ENCODE measurements around the gene UBE2C. TPM values are rescaled to one million over a fixed set of nuclear protein-coding genes. Genes with fewer than 3 reads are reported as not detected.

UBE2C gene
- total RNA-seq, 1 donor from 2014 or later = 1.8 TPM

DNA sequence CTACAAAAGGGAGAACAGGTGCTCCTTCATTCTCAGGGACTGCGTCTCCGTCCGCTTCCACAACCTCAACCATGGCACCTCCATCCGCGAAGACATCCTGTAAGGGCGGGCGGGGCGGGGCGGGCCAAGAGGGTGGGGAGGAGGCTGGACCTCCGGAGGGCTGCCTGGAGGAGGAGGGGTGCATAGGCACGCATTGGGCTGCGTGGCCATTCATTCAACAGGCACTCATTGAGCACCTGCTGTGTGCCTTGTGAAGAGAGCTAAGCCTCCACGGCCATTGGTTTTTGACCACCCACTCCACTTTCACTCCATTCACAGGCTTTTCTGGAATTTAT, 45.4 kb downstream of the UBE2C start:
- DNase-seq (ENCODE audit: low read depth) = no peak

DNA sequence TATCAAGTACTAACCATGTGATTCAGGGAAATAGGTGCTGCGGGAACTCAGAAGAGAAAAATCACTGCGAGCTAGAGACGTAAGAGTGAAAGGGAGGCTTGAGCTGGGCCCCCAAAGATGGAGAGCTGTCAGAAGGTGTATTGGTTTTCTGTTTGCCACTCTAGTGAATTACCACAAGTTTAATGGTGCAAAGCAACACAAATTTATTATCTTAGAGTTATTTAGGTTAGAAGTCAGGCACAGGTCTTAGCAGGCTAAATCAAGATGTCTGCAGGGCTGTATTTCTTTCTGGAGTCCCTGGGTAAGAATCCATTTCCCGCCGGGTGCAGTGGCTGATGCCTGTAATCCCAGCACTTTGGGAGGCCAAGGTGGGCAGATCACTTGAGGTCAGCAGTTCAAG, 47.5 kb downstream of the UBE2C start:
- DNase-seq (ENCODE audit: low read depth) = no peak

DNA sequence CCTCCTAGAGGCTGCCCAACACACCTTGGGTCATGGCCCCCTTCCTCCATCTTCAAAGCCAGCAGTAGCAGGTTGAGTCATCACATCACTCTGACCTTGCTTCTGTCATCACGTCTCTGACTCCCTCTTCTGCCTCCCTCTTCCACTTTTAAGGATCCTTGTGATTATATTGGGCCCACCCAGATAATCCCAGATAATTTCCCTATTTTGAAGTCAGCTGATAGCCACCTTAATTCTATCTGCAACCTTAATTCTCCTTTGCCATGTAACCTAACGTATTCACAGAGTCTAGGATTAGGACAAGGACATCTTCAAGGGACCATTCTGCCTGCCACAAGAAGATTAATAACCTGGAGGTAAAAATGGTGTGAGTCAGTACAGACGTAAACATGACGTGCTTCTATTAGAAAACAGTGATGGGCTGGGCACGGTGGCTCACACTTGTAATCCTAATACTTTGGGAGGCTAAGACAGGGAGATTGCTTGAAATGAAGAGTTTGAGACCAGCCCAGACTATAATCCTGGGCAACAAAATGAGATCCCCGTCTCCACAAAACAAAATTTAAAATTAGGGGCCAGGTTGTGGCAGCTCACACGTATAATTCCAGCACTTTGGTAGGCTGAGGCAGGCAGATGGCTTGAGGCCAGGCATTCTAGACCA, 48.2 kb downstream of the UBE2C start:
- DNase-seq (ENCODE audit: low read depth) = no peak

DNA sequence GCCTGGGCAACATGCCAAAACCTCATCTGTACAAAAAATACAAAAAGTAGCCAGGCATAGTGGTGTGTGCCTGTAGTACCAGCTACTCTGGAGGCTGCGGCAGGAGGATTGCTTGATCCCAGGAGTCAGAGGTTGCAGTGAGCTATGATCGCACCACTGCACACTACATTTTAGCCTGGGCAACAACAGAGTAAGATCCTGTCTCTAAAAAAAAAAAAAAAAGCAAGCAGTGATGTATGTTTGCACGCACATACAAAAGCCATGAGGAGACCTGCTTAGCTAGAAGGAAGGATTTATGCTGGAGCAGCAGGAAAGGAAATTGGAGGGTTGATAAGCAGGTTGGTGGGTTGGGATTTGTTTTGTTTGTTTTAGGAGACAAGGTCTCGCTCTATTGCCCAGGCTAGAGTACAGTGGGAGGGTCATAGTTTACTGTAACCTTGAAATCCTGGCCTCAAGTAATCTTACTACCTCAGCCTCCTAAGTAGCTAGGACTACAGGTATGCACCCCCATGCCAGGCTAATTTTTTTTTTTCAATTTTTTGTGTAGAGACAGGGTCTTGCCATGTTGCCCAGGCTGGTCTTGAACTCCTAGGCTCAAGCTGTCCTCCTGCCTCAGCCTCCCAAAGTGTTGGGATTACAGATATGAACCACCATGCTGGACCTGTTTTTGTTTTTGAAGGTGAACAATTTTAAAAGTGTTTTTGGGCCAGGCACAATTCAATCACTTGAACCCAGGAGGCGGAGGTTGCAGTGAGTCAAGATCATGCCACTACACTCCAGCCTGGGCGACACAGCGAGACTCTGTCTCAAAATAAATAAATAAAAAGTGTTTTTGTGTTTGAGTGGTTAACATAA, 49.0 kb downstream of the UBE2C start:
- no peak for DNase-seq (ENCODE audit: low read depth)

DNA sequence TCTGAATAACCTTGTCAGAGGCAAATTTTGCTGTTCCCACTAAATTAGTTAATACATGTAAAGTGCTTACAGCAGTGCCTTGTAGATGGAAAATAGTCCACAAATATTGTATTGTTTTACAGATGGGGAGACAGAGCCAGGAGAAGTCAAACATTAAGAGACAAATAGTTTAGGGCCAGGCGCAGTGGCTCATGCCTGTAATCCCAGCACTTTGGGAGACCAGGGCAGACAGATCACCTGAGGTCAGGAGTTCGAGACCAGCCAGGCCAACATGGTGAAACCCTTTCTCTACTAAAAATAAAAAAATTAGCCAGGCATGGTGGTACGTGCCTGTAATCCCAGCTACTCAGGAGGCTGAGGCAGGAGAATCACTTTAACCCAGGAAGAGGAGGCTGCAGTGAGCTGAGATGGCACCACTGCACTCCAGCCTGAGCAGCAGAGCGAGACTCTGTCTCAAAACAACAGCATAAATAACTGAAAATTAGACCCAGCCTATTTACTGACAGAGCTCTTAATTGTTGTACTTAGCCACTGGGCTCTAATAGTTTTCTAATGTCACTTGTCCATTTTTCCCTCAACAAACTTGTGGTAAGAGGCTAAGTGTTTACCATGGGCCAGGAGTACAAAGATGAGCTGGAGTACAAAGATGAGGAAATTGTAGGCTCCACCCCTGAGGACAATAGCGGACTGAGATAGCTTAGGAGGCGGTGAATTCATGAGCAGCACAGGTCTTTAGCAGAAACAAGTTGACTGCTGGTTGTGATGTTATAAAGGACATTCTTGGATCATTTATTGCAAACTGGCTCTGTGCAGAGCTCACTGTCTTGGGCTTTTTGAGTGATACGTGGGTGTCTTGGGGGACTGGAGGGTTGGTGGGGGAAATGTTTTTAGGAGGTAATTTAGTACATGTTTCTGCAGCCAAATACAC, 51.4 kb downstream of the UBE2C start:
- DNase-seq (ENCODE audit: low read depth) = no peak

DNA sequence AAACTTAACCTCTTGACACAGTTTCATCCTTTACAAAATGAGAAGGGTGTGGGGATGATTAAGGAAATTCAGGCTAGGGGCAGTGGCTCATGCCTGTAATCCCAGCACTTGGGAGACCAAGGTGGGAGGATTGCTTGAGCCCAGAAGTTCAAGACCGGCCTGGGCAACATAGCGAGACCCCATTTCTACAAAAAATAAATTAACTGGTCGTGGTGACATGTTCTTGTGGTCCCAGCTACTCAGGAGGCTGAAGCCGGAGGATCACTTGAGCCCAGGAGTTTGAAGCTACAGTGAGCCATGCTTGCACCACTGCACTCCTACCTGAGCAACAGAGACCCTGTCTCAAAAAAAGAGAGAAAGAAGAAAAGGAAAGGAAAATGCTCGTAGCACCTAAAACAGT, 54.0 kb downstream of the UBE2C start:
- no peak for DNase-seq (ENCODE audit: low read depth)

Other genes starting within 250 kb of the UBE2C start
- gene WFDC8, start 233.4 kb upstream of the UBE2C start, total RNA-seq = not detected in 2 replicates
- not detected in 2 replicates for gene WFDC10A, start 182.9 kb upstream of the UBE2C start, total RNA-seq
- not detected in 2 replicates for gene WFDC9, start 181.4 kb upstream of the UBE2C start, total RNA-seq
- not detected in 2 replicates for gene WFDC11, start 142.4 kb upstream of the UBE2C start, total RNA-seq
- not detected in 2 replicates for gene WFDC13, start 110.6 kb upstream of the UBE2C start, total RNA-seq
- not detected in 2 replicates for gene WFDC10B, start 107.6 kb upstream of the UBE2C start, total RNA-seq
- gene SPINT4, start 90.3 kb upstream of the UBE2C start, total RNA-seq = not detected in 2 replicates
- gene WFDC3, start 20.8 kb upstream of the UBE2C start, total RNA-seq = 0.24 and 1.8 TPM in 2 replicates
- 27.1 and 31.6 TPM in 2 replicates for gene DNTTIP1, start 20.7 kb upstream of the UBE2C start, total RNA-seq
- gene TNNC2, start 14.7 kb downstream of the UBE2C start, total RNA-seq = 678 and 849 TPM in 2 replicates
- 131 and 161 TPM in 2 replicates for gene SNX21, start 21.2 kb downstream of the UBE2C start, total RNA-seq
- 29.8 and 47.2 TPM in 2 replicates for gene ACOT8, start 44.7 kb downstream of the UBE2C start, total RNA-seq
- gene ZSWIM3, start 45.0 kb downstream of the UBE2C start, total RNA-seq = 4.5 and 4.7 TPM in 2 replicates
- 10.4 and 11.4 TPM in 2 replicates for gene ZSWIM1, start 68.6 kb downstream of the UBE2C start, total RNA-seq
- 5.9 and 10.2 TPM in 2 replicates for gene SPATA25, start 75.0 kb downstream of the UBE2C start, total RNA-seq
- 34.3 and 35.1 TPM in 2 replicates for gene NEURL2, start 78.6 kb downstream of the UBE2C start, total RNA-seq
- 218 and 227 TPM in 2 replicates for gene CTSA, start 78.7 kb downstream of the UBE2C start, total RNA-seq
- gene PLTP, start 99.5 kb downstream of the UBE2C start, total RNA-seq = 12.9 and 14.2 TPM in 2 replicates
- gene PCIF1, start 122.0 kb downstream of the UBE2C start, total RNA-seq = 15.7 and 16.0 TPM in 2 replicates
- gene ZNF335, start 159.6 kb downstream of the UBE2C start, total RNA-seq = 14.7 and 15.2 TPM in 2 replicates
- gene MMP9, start 196.3 kb downstream of the UBE2C start, total RNA-seq = not detected in 2 replicates
- gene SLC12A5, start 216.6 kb downstream of the UBE2C start, total RNA-seq = not detected in 2 replicates

Data from myocyte (in vitro differentiated cells).